KMS-11 (cell line): ENCODE results near the gene PRSS2.

Source experiments
- H2AFZ ChIP-seq: fragments of 200-600 bp; sonication (generic); 2 replicates; pipeline ENCODE4 v1.6.1; 2016; ENCODE audit warnings: antibody characterized with exemption, mixed run types, low read depth
- H3K27ac ChIP-seq: fragments of 200-600 bp; sonication (generic); 2 replicates; pipeline ENCODE4 v1.6.1; 2016; ENCODE audit warnings: mild to moderate bottlenecking, mixed run types
- H3K27me3 ChIP-seq: fragments of 200-600 bp; sonication (generic); 2 replicates; pipeline ENCODE4 v1.6.1; 2017; ENCODE audit warnings: mild to moderate bottlenecking, low read depth, mixed run types, moderate library complexity; ENCODE audit not compliant: insufficient read depth
- H3K36me3 ChIP-seq: fragments of 200-600 bp; sonication (generic); 2 replicates; pipeline ENCODE4 v1.6.1; 2017; ENCODE audit warnings: mild to moderate bottlenecking, mixed run types; ENCODE audit not compliant: insufficient read depth
- H3K4me1 ChIP-seq: fragments of 200-600 bp; sonication (generic); 2 replicates; pipeline ENCODE4 v1.6.1; 2016; ENCODE audit warnings: mild to moderate bottlenecking, low read depth, mixed run types; ENCODE audit not compliant: poor library complexity, severe bottlenecking
- H3K4me2 ChIP-seq: fragments of 200-600 bp; sonication (generic); 2 replicates; pipeline ENCODE4 v1.7.0; 2016; ENCODE audit warnings: mild to moderate bottlenecking, mixed run types
- H3K4me3 ChIP-seq: fragments of 200-600 bp; sonication (generic); IDR thresholded peaks from 2 replicates; pipeline ENCODE4 v1.6.1; 2017; ENCODE audit warnings: low read depth, low read length, mixed read lengths; ENCODE audit not compliant: insufficient read depth
- H3K79me2 ChIP-seq: fragments of 200-600 bp; sonication (generic); 2 replicates; pipeline ENCODE4 v1.6.1; 2016; ENCODE audit warnings: low read depth, mixed run types; ENCODE audit not compliant: insufficient read depth
- H3K9ac ChIP-seq: fragments of 200-600 bp; sonication (generic); 2 replicates; pipeline ENCODE4 v1.6.1; 2016; ENCODE audit warnings: mild to moderate bottlenecking, mixed run types
- H4K20me1 ChIP-seq: fragments of 200-600 bp; sonication (generic); 2 replicates; pipeline ENCODE4 v1.6.1; 2016; ENCODE audit warnings: mild to moderate bottlenecking, mixed run types; ENCODE audit not compliant: insufficient read depth
- TF ChIP-seq, protein P1 (sequence below): fragments of 200-600 bp; sonication (generic); conservative IDR thresholded peaks from 2 replicates; pipeline ENCODE4 v1.6.1; 2017; ENCODE audit warnings: low read depth, mild to moderate bottlenecking, antibody characterized with exemption, low read length, moderate library complexity, mixed read lengths

The PRSS2 gene

DNA sequence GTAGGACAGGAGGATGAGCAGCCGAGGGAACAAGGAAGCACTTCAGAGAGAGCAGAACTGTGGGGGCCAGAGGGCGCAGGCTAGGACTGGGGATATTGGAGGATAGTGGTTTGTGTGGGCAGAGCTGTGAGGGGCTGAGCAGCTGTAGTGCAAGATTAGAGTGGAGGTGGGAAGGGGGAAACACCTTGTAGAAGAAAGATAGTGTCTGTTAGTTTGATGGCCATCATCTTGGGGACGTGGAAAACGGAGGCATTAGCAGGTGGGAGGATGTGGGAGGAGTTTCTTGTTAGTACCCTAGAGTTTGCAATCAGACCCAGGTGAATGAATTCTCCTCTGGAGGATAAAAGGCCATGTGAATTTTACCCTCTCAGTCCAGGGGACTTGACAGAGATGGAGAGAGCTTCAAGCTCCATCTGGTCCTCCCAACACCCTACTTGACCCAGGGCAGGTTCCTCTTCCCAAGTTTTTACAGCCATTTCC lies 34.0 kb downstream of the PRSS2 start:
- Histone ChIP-seq H3K27ac (no peak overlapping the region), H2AFZ (no peak overlapping the region), H3K4me3 (no peak overlapping the region), H3K4me1 (peaks cover 55% of the 10 kb centered on the region), H3K79me2 (no peaks in the 10 kb centered on the region), H3K4me2 (no peak overlapping the region), H3K36me3 (no peaks in the 10 kb centered on the region; the same call in 1 of the 2 replicates), H3K27me3 (no peaks in the 10 kb centered on the region), H4K20me1 (no peaks in the 10 kb centered on the region), H3K9ac (no peak overlapping the region)
- TF ChIP-seq, protein P1, sequence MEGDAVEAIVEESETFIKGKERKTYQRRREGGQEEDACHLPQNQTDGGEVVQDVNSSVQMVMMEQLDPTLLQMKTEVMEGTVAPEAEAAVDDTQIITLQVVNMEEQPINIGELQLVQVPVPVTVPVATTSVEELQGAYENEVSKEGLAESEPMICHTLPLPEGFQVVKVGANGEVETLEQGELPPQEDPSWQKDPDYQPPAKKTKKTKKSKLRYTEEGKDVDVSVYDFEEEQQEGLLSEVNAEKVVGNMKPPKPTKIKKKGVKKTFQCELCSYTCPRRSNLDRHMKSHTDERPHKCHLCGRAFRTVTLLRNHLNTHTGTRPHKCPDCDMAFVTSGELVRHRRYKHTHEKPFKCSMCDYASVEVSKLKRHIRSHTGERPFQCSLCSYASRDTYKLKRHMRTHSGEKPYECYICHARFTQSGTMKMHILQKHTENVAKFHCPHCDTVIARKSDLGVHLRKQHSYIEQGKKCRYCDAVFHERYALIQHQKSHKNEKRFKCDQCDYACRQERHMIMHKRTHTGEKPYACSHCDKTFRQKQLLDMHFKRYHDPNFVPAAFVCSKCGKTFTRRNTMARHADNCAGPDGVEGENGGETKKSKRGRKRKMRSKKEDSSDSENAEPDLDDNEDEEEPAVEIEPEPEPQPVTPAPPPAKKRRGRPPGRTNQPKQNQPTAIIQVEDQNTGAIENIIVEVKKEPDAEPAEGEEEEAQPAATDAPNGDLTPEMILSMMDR, result no peak

DNA sequence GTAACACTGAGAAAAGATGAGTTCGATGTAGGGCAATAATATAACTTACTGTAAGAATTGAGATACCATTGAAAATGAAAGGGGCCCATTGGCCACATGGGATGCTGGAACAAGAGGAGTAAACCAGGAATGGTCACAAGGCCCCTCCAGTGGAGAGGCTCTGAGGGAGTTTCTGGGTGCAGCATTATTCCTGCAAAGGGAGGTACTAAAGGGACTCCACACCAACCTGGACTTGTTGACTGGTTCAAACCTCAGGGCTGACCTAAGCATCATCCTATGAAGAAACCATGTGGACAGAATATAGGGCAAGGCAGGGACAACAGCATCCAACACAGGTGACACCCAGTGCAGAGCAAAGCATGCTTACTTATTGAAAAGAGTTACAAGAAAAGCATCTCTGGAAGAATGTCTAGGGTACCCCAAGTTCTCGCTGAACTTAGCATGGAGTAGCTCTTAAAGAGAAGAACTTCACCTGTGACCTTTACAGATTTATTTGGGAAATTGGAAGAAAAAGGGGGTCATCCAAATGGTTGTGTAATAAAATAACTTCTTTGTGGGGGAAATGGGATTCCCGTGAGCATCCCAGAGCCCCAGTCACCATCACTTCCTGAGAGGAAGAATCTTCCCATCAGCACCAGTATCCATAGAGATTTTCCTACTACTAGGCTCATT lies 34.7 kb downstream of the PRSS2 start:
- no peak overlapping the region for H2AFZ ChIP-seq
- no peaks in the 10 kb centered on the region for H3K79me2 ChIP-seq
- peak overlapping the region; percentile 77; the same call in 1 of the 2 replicates for H3K4me2 ChIP-seq

DNA sequence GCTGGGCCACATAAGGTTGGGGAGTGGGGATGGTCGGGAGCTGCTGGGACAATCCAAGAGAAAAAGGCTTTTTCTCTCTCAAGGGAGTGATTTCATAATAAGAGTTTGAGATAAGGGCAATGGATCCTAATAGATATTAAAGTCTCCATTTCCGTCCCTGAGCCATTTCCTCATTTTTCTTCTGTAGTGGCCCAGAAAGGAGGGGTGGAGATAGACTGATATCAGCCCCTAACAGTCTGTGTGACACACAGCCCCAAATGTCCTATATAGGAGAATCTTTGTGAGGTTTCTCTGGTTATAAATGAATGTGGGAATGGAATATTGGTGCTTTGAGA lies 35.2 kb downstream of the PRSS2 start:
- Histone ChIP-seq H3K36me3 (no peaks in the 10 kb centered on the region), H3K27ac (no peak overlapping the region; the same call in 1 of the 2 replicates), H3K4me3 (no peak overlapping the region), H3K79me2 (no peaks in the 10 kb centered on the region), H4K20me1 (no peaks in the 10 kb centered on the region), H3K4me1 (peaks cover 67% of the 10 kb centered on the region), H3K9ac (no peak overlapping the region), H3K27me3 (no peaks in the 10 kb centered on the region), H2AFZ (no peak overlapping the region), H3K4me2 (peak overlapping the region; percentile 77)
- TF ChIP-seq, protein P1, result no peak

More for the DNA sequence above, 34.7 kb downstream of the PRSS2 start:
- Histone ChIP-seq H3K36me3 (no peaks in the 10 kb centered on the region), H3K27ac (no peak overlapping the region), H3K4me3 (no peak overlapping the region), H3K4me1 (peaks cover 62% of the 10 kb centered on the region), H4K20me1 (no peaks in the 10 kb centered on the region), H3K27me3 (no peaks in the 10 kb centered on the region), H3K9ac (no peak overlapping the region)
- TF ChIP-seq, protein P1, result no peak

DNA sequence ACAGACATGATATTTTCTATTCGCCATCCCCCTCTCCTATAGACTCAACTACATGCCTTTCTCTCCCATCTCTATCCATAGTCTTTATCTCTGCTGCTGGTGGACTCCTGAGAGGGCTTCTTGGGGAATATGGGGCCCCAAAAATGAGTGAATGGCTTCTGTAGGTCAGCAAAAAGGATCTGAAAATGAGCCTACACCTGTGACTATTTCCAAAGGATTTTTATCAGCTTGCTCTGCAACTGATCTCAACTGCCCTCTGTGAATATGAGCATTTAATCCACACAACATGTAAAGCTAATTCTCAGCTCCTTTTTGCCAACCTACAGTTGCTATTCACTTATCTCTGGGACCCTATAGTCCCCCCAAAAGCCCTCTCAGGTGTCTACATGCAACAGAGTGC lies 36.2 kb downstream of the PRSS2 start:
- TF ChIP-seq, protein P1, result no peak
- Histone ChIP-seq H3K36me3 (no peaks in the 10 kb centered on the region), H3K27ac (peak overlapping the region; percentile 95), H3K27me3 (no peaks in the 10 kb centered on the region), H3K4me1 (peaks cover 72% of the 10 kb centered on the region), H3K79me2 (no peaks in the 10 kb centered on the region), H3K4me2 (peak overlapping the region; percentile 77), H3K4me3 (no peak overlapping the region), H3K9ac (0 out of 2 replicates have a peak overlapping the region, but pooled peaks have one; percentile 46), H2AFZ (peak overlapping the region; percentile 45), H4K20me1 (no peaks in the 10 kb centered on the region)
